Stromal cell of bone marrow (primary cell): ENCODE results near the gene SLC25A39.
"Not testable (repeated sequence)": the region's sequence is repeated elsewhere in the genome, so short reads cannot be mapped to it uniquely, and the experiment has no call there.

Source experiments
- DNase-seq: peaks from one replicate; pipeline ENCODE4 v3.0.0-alpha.2; 2012; ENCODE audit warnings: low read depth

SLC25A39 gene

DNA sequence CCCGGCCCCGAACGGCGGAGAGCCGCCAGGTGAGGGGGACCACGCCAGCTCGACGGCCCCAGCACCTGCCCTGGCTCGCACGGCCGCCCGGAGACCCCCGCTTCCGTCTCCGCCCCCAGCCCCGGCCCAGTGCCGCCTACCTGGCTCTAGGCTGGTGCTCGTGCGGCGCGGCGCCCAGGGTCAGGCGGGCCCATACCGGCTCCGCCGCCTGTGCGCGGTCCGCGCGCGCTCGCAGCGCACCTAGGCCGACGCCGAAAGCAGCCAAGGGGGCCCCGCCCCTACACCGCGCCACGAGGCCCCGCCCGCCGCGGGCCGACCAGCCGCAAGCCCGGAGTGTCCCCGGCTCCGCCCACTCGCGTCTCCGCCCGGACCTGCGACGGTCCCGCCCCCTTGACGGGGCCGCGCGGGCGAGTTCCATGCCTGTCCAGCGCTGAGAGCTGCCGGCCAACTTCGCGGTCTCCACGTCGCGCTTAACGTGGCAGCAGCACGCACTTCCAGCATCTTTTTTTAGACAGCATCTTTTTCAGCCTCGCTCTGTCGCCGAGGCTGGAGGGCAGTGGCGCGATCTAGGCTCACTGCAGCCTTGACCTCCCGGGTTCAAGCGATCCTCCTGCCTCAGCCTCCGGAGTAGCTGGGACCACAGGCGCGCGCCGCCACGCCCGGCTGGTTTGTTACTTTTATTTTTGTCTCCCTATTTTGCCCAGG is at the start of gene SLC25A39:
Gene SLC25A39, minus strand, starts transcription at position 253 of the 705 bp plus-strand sequence. CDS start 1,261 bp downstream, outside the sequence.
- peak; percentile 83 for DNase-seq

DNA sequence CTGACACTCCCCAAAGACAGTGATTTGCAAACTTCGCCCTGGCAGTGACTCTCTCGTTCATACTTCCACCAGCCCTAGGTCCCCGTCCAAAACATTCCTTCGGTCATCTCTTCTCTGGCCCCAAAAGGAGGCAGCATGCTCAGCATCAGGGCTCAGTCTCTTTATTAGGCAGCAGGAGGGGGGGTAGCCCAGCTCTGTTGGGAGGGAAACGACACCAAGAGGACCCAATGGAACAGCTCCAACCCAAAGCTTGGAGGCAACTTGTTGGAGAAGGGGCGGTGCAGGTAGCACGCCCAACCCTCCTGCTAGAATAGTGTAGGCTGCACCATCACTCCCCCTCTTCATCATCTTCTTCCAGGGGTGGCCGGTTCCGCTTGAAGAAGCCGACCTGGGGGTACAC is 47.4 kb upstream of the SLC25A39 start:
- no peak for DNase-seq

- DNase-seq, result not testable (repeated sequence)
These were observed 44.9 kb upstream of the SLC25A39 start for GRCh38 chr17:44369414-44370023.

DNA sequence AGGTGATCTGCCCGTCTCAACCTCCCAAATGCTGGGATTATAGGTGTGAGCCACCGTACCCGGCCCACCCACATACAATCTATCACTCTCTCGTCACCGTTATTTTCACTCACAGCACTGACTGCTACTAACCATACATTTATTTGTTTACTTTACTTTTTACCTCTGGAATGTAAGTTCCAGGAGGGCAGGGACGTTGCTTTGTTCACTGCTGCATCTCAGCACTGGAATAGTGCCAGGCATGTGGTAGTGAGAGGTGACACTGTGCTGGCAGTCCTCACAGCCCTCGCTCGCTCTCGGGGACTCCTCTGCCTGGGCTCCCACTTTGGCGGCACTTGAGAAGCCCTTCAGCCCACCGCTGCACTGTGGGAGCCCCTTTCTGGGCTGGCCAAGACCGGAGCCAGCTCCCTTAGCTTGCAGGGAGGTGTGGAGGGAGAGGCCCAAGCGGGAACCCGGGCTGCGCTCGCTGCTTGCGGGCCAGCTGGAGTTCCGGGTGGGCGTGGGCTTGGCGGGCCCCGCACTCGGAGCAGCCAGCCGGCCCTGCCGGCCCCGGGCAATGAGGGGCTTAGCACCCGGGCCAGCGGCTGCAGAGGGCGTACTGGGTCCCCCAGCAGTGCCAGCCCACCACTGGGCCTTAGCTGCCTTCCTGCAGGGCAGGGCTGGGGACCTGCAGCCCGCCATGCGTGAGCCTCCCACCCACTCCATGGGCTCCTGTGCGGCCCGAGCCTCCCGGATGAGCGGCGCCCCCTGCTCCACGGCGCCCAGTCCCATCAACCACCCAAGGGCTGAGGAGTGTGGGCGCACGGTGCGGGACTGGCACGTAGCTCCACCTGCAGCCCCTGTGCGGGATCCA is 44.0 kb upstream of the SLC25A39 start:
- not testable (repeated sequence) for DNase-seq

GRCh38 chr17:44367231-44367979 is 42.8 kb upstream of the SLC25A39 start:
- DNase-seq, result no peak

GRCh38 chr17:44365051-44365450 is 40.4 kb upstream of the SLC25A39 start:
- DNase-seq, result not testable (repeated sequence)

- DNase-seq, result no peak
These were observed 39.1 kb upstream of the SLC25A39 start, which contains the start of gene FAM171A2 for GRCh38 chr17:44363613-44364159. TSS of gene FAM171A2 (minus strand) at chr17:44363853. CDS start at chr17:44363714, 139 bp downstream.

- no peak for DNase-seq
These were observed 38.5 kb upstream of the SLC25A39 start for GRCh38 chr17:44362949-44363612.

DNA sequence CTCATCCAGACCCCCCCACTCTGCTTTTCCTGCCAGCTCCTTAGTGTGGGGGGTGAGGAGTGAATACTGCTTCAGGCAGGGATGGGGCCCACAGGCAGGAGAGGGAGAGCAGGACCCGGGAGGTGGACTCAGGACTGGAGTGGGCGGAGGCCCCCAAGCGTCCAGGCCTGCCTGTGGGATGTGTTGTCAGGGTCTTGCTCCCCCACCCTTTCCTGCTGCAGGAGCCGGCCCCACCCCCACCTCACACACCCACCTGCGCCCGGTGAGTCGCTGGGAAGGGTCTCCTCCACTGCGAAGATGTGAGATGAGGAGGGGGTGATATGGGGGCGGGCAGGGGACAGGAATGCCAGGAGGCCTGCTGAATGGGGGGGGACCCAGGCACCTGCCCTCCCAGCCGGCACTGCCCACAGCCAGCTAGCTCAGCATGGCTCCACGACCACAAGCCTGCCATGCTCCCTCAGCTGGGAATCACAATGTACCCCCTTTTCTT is 37.9 kb upstream of the SLC25A39 start:
- DNase-seq, result no peak

- no peak for DNase-seq
These were observed 37.0 kb upstream of the SLC25A39 start for GRCh38 chr17:44361292-44362260.

DNA sequence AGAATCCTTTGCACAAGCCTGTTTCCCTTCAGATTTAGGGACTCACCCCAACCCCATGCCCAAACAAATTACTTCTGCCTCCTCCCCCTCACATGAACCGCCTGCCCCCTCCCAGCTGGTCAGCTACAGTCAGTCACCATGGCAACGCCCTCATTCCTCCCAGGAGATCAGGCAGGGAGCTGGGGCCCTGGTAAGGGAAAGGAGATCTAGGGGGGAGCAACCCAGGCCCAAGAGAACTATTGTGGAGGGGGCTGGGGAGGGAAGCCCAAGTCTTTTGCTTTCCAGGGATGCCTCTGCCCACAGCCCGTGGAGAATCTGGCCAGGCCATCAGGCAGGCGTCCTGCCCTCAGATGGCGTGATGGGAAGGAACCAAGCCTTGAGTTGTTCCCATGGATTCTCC is 36.2 kb upstream of the SLC25A39 start:
- DNase-seq, result peak; percentile 22

DNA sequence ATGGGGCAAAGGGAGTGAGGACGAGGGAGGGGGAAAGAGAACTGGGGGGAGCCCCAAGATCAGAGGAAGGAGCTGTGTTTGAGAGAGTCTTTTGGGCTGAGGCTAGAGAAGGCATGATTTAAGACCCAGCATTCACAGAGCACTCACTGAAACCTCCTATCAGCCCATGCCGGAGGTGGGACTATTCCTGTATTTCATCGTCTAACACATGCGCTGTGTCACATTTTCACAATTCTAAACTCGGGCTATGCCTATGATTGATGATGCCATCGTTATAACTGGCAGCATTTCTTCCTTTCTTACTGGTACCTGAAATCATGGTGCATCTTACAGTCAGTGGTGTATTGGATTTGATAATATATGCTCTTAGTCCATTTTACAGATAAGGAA is 35.5 kb upstream of the SLC25A39 start:
- no peak for DNase-seq

- DNase-seq, result no peak
These were observed 35.0 kb upstream of the SLC25A39 start for GRCh38 chr17:44359458-44360143.

GRCh38 chr17:44359006-44359405 is 34.4 kb upstream of the SLC25A39 start:
- no peak for DNase-seq

- no peak for DNase-seq
These were observed 33.4 kb upstream of the SLC25A39 start for GRCh38 chr17:44358066-44358465.

DNA sequence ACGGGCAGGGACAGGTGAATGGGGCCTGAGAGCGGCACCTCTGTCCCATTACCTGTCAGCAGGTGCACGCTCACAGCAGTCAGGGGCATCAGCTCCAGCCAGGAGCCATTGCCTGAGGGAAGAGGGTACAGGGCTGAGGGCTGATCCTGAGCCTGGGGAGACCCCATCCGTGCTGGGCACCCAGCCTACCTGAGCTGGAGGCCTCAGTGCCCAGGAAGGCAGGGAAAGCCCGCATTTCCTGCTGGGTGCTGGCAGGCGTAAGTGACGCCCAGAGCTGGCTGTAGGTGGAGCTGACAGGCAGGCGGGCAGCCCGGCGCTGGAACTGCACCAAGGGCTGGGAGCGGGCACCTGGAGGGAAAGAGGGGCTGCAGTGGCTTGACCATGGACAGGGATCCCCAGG is 31.6 kb upstream of the SLC25A39 start:
- DNase-seq, result no peak

DNA sequence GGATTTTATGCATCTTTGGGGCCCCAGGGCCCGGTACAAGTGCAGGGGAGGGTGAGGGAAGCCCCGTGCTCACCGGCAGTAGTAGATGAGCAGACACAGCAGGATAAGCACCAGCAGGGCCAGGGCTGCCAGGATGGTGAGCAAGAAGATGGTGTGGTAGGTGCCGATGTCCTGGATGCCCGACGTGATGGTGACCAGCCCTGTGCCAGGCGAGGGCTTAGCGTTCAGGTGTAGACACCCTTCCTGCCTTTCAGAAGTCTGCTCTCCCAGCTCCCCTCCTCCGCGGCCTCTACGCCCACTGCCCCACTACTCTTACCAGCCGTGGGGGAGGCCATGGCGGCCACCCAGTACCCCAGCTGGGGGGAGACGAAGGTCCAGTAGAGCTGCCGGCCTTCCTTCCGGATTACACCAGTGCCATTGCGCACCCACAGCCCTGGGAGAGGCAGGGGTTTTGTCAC is 31.0 kb upstream of the SLC25A39 start:
- no peak for DNase-seq

GRCh38 chr17:44354582-44355561 is 30.2 kb upstream of the SLC25A39 start:
- DNase-seq, result no peak
